ENCODE data around the gene TBCEL.

DNA sequence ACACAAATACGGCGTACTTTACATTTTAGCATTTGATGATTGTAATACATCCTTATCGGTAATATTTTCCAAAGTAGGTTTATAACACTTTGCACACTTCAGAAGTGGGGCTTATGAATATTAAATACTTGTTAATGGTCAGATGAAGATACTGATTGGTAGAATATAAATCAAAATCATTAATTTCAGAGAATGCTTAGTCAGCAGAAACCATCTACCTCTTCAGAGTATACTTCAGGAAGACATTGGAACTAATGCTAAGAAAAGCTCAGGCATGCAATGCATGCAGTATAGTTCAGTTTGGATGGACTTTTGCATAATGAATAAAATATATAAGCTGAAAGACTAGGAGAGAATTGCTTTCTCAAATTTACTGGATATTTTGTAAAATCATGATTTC, 57.4 kb downstream of the TBCEL start:
- TF ChIP-seq, protein P1, sequence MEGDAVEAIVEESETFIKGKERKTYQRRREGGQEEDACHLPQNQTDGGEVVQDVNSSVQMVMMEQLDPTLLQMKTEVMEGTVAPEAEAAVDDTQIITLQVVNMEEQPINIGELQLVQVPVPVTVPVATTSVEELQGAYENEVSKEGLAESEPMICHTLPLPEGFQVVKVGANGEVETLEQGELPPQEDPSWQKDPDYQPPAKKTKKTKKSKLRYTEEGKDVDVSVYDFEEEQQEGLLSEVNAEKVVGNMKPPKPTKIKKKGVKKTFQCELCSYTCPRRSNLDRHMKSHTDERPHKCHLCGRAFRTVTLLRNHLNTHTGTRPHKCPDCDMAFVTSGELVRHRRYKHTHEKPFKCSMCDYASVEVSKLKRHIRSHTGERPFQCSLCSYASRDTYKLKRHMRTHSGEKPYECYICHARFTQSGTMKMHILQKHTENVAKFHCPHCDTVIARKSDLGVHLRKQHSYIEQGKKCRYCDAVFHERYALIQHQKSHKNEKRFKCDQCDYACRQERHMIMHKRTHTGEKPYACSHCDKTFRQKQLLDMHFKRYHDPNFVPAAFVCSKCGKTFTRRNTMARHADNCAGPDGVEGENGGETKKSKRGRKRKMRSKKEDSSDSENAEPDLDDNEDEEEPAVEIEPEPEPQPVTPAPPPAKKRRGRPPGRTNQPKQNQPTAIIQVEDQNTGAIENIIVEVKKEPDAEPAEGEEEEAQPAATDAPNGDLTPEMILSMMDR (conservative IDR thresholded peaks at IDR 0.05 in 1 of 2, IDR thresholded peaks at IDR 0.05 in 1 of 2; ENCODE audit: low read depth in 1 of 2, low read length in 2 of 2), result no peak
- TF ChIP-seq EZH2 (IDR thresholded peaks at IDR 0.05; ENCODE audit: low read length, missing control alignments), result no peak
